IPS-18a (cell line): ENCODE results near the gene ASPHD2.

Experiments
- H3K27ac ChIP-seq: one replicate; pipeline ENCODE4 v1.5.1; 2013; ENCODE audit warnings: low read length
- H3K27me3 ChIP-seq: one replicate; pipeline ENCODE4 v1.6.1; 2013; ENCODE audit warnings: mild to moderate bottlenecking, low read length; ENCODE audit not compliant: control insufficient read depth, insufficient read depth
- H3K36me3 ChIP-seq: one replicate; pipeline ENCODE4 v1.6.1; 2013; ENCODE audit warnings: low read depth, low read length; ENCODE audit not compliant: control insufficient read depth
- H3K4me1 ChIP-seq: one replicate; pipeline ENCODE4 v1.6.1; 2013; ENCODE audit warnings: low read depth, low read length; ENCODE audit not compliant: control insufficient read depth
- H3K4me3 ChIP-seq: one replicate; pipeline ENCODE4 v1.5.1; 2013; ENCODE audit warnings: low read length
- H3K9ac ChIP-seq: one replicate; pipeline ENCODE4 v1.6.1; 2013; ENCODE audit warnings: mild to moderate bottlenecking, low read length, moderate library complexity
- H3K9me3 ChIP-seq: one replicate; pipeline ENCODE4 v1.6.1; 2013; ENCODE audit warnings: low read depth, low read length; ENCODE audit not compliant: control insufficient read depth

ASPHD2 gene

DNA sequence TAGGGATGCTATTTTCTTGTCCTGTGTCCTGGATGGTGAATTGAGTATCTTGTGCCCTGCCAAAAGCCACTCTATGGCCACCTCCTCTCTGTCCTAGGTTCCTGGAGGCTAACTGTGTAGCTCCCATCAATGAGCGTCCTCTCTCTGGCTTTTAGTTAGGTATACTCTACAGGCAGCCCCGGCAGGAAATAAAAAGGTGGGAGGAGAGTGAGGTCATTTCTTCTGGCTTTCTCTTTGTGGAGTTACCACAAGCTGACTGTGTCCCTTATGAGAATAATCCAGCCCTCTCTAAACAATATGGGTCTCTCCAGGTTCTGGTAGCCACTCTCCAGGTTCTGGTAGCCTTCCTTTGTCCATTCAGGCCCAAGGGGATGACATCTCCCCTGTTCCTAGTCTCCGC lies 11.7 kb upstream of the ASPHD2 start:
- no peaks in the 10 kb centered on the region for H3K36me3 ChIP-seq
- no peak overlapping the region for H3K9ac ChIP-seq
- H3K27ac ChIP-seq: no peak overlapping the region
- peaks cover 3% of the 10 kb centered on the region for H3K4me1 ChIP-seq
- H3K4me3 ChIP-seq: no peak overlapping the region
- no peaks in the 10 kb centered on the region for H3K9me3 ChIP-seq
- H3K27me3 ChIP-seq: no peaks in the 10 kb centered on the region

DNA sequence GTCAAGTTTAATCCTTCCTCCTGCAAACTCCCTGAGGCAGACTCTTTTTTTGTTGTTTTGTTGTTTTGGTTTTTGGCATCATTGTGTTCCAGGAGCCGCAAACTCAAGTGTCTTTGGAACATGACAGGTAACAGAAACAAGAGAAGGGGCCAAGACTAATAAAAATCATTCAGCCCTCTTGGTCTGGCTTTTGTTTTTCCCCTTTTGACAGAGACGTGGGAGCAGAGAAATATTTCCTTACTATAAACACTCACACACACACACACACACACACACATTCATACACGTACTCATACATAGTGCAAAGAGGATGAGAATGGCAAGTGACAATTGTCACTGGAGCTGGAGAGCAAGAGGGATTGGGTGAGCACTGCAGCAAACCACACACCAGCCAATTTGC lies 10.4 kb upstream of the ASPHD2 start:
- Histone ChIP-seq H3K36me3 (no peaks in the 10 kb centered on the region), H3K4me1 (peaks cover 3% of the 10 kb centered on the region), H3K27me3 (no peaks in the 10 kb centered on the region), H3K9ac (no peak overlapping the region), H3K27ac (no peak overlapping the region), H3K4me3 (no peak overlapping the region), H3K9me3 (no peaks in the 10 kb centered on the region)

DNA sequence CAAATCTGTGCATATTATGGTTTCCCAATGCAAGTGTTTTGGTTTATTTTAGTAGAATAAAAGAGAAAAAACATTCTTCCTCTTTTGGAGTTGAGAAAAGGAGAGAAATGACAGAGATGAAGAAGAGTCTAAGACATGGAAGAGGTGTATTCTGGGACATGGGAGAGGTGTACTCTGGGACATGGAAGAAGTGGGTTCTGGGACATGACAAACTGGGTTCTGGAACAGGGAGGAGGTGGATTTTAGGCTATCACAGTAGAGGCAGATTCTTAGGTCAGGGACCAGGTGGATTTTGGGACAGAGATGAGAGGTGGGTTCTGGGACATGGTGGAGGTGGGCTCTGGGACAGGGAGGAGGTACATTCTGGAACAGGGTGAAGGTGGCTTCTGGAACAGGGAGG lies 2.1 kb upstream of the ASPHD2 start:
- H3K27ac ChIP-seq: no peak overlapping the region
- H3K4me3 ChIP-seq: no peak overlapping the region
- H3K27me3 ChIP-seq: peaks cover 27% of the 10 kb centered on the region

DNA sequence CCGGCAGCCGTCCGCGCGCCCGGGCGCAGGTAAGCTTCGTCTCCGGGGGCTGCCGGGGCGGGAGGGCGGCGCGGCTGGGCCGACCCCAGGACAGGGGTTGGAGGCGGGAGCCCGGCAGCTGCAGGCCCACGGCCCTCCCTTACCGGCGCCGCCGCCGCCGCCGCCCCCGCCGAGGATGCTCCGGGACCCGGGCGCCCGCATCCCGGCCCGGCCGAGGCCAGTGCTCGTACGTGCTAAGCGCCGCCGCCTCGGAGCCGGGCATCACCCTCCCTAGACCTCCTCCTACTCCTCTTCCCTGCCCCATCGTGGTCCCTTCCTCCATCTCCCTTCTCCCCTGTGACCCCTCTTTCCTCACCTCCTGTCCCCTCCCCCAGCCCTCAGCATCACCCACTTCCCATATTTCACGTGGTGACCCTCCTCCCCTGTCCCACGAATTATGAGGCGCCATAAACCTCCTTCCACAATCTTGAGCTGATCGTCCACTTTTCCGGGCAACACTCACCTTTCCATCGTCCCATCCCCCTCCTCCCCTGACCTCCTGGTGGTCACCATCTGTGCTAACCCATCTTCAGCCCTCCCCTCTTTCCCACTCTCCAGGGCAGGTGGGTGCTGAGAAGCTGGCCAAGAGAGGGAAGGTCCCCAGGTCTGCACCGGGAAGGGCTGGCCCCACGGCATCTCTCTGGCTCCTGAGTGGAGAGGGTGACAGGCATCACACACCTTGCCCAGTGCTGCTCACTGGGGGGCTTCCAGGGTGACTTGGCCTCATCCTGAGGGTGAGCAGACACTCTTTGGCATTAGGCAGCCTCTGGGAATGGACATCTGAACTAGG lies 612 bp downstream of the ASPHD2 start:
- Histone ChIP-seq H3K36me3 (peaks cover 13% of the 10 kb centered on the region), H3K4me1 (peaks cover 10% of the 10 kb centered on the region), H3K4me3 (peak overlapping the region; percentile 84), H3K9ac (no peak overlapping the region), H3K9me3 (no peaks in the 10 kb centered on the region), H3K27ac (no peak overlapping the region), H3K27me3 (peaks cover 27% of the 10 kb centered on the region)

More for the DNA sequence above, 2.1 kb upstream of the ASPHD2 start:
- Histone ChIP-seq H3K9ac (no peak overlapping the region), H3K9me3 (no peaks in the 10 kb centered on the region), H3K36me3 (no peaks in the 10 kb centered on the region), H3K4me1 (peaks cover 10% of the 10 kb centered on the region)

DNA sequence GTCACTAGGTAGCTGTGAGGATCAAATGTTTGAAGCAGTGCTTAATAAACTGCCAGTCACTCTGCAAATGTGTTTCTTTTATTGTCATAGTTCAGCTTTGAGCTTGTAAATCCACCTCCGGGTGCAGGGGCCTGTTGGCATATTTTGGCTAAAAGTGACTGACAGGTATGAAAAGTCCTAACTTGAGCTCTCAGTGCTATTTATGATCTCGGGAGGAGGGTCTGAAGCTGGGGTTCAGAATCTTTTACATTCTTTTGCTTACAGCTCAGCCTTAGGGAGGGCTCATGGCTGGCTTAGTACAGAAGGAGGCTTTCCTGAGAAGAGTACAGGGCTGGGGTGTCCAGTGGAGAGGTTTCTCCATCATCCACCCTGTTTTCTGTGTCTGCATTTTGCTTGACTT lies 1.5 kb downstream of the ASPHD2 start:
- peak overlapping the region; percentile 84 for H3K4me3 ChIP-seq
- no peak overlapping the region for H3K9ac ChIP-seq
- no peak overlapping the region for H3K27ac ChIP-seq
- peaks cover 10% of the 10 kb centered on the region for H3K4me1 ChIP-seq
- H3K9me3 ChIP-seq: no peaks in the 10 kb centered on the region
- H3K27me3 ChIP-seq: peaks cover 27% of the 10 kb centered on the region
- H3K36me3 ChIP-seq: peaks cover 17% of the 10 kb centered on the region

DNA sequence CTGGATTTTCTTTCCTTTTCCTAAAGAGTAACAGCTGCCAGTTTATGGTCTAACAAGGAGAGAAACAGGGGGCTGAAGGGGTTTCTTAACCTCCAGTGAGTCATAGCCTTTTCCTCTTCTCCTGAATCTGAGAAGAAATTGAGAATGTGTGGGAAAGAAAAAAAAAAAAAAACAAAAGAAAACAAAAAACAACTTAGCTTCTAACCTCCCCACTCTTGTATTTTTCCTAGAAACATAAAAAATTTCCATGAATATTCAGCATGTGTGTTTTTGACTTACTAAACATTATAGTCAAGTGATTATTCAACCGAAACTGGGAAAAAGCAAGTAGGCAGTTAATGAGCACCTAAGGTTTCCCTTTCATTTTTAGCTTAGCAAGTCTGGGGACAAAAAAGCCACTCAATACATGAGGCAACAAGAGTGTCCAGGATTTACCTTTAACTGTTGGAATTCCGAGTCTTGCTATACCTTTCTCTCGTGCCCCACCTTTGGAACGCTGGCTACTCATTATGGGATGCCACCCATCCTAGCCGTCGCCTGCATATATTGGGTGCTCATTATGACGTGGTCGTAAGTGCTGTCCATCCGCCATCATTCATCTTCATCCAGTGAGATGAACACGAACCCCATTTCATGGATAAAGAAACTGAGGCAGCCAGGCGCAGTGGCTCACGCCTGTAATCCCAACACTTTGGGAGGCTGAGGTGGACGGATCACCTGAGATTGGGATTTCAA lies 2.4 kb downstream of the ASPHD2 start:
- Histone ChIP-seq H3K9ac (no peak overlapping the region), H3K36me3 (peaks cover 17% of the 10 kb centered on the region), H3K9me3 (no peaks in the 10 kb centered on the region), H3K27ac (no peak overlapping the region), H3K4me1 (peaks cover 10% of the 10 kb centered on the region), H3K4me3 (no peak overlapping the region), H3K27me3 (peaks cover 27% of the 10 kb centered on the region)

DNA sequence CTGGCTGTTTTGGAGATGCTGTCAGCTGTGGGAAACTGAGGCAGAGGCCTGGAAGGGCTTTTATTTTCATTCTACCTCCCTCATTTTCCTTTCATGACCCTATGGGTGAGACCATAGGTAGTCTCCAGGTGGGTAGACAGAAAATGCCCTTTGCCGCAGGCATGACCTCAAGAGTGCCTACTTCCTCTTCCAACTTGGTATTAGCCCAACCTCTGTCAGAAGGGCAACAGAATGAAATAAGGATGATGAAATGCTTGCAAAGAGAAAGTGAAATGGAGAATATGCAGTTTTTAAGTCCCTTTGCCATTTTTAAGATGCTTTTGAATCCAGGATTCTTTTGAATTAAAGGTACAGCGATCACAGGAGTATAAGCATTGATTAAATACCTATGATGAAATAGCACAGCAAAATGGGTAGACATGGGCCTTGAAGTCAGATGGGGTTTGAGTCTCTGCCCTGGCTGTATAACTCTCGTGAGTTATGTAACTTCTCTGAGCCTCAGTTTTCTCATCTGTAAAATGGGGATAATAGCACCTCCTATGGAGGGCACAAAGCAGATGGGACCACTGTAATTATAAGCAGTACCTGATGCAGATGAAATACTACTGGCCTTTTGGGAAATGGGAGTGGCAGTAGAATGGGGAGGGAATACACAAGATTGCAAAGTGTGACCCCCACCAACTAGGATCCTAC lies 3.7 kb downstream of the ASPHD2 start:
- Histone ChIP-seq H3K4me1 (peaks cover 10% of the 10 kb centered on the region), H3K27ac (no peak overlapping the region), H3K36me3 (peaks cover 17% of the 10 kb centered on the region), H3K9ac (no peak overlapping the region), H3K27me3 (peaks cover 19% of the 10 kb centered on the region), H3K9me3 (no peaks in the 10 kb centered on the region), H3K4me3 (no peak overlapping the region)

DNA sequence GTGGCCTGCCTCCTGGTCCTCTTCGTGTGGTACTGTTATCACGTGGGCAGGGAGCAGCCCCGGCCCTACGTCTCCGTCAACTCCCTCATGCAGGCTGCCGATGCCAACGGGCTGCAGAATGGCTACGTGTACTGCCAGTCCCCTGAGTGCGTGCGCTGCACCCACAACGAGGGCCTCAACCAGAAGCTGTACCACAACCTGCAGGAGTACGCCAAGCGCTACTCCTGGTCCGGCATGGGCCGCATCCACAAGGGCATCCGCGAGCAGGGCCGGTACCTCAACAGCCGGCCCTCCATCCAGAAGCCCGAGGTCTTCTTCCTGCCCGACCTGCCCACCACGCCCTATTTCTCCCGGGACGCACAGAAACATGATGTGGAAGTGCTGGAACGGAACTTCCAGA lies 4.7 kb downstream of the ASPHD2 start:
- peaks cover 12% of the 10 kb centered on the region for H3K27me3 ChIP-seq
- peaks cover 10% of the 10 kb centered on the region for H3K4me1 ChIP-seq
- H3K9me3 ChIP-seq: no peaks in the 10 kb centered on the region
- no peak overlapping the region for H3K27ac ChIP-seq
- no peak overlapping the region for H3K9ac ChIP-seq
- H3K36me3 ChIP-seq: peaks cover 17% of the 10 kb centered on the region
- no peak overlapping the region for H3K4me3 ChIP-seq

DNA sequence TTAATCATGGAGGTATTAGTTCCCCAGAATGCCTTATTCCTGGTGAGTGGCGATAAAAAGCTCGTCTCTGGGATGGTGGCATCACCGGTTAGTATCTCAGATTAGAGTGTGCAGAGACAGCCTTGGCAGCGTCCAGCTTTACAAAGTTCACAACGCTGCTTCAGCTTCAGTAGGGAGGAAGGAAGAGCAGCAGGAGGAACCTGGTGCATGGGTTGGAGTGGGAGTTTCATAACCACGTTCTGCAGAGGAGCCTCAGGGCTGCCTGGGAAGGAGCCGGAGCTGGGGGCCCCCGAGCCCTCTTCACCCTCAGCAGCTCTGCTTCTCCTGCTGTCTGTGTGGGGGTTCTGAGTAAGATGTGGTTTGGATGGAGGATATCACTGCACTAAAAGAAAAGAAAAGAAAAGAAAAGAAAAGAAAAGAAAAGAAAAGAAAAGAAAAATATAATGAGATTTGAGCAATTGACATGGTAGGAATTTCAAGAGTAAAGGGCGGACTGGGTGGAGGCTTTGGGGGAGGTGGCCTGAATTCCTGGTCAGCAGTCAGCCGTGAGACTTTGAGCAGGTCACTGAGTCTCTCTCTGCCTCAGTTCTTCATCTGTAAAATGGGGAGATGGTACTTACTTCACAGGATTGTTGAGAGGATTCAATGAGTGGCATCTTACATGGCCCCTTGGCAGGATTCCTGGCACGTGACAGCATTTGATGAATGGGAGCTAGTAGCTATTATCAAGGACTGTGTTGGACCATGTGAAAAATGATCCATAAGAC lies 6.5 kb downstream of the ASPHD2 start:
- H3K36me3 ChIP-seq: peaks cover 17% of the 10 kb centered on the region
- no peaks in the 10 kb centered on the region for H3K9me3 ChIP-seq
- H3K27ac ChIP-seq: no peak overlapping the region
- H3K9ac ChIP-seq: no peak overlapping the region
- peaks cover 2% of the 10 kb centered on the region for H3K27me3 ChIP-seq
- peaks cover under 1% of the 10 kb centered on the region for H3K4me1 ChIP-seq
- no peak overlapping the region for H3K4me3 ChIP-seq

DNA sequence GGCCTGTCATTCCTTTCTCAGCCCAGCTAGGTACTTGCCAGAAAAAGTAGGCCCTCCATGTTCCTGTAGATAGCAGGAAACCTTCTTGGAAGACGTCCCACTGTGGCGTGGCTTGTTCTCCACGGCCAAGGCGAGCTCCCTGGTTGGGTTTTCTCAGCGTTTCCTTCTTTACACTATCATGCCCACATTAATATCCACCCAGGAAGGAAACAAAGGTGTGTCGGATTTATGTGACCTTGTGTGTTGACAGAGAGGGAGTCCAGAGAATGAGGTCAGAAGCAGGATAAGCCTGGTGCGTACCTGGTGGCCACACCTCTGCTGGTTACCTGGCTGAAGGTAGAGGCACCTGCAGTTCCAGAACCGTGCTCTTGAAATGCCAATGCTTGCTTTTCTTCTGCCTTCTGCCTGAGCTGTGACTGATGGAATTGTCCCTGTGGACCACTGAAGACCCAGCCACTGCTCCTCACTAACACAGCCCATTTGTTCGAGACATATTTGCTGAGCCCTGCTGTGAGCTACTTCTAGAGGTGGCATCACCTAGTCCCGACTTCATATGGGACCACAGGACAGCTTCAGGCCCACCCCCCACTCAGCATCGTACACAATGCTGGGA lies 7.9 kb downstream of the ASPHD2 start:
- H3K27ac ChIP-seq: no peak overlapping the region
- H3K4me1 ChIP-seq: no peaks in the 10 kb centered on the region
- peaks cover 17% of the 10 kb centered on the region for H3K36me3 ChIP-seq

More for the DNA sequence above, 7.9 kb downstream of the ASPHD2 start:
- H3K27me3 ChIP-seq: no peaks in the 10 kb centered on the region
- no peak overlapping the region for H3K4me3 ChIP-seq
- no peaks in the 10 kb centered on the region for H3K9me3 ChIP-seq
- H3K9ac ChIP-seq: no peak overlapping the region
